Glomerular visceral epithelial cell (primary cell): ENCODE measurements around the gene CRACR2A.

Experiments
- DNase-seq: peaks from one replicate; pipeline ENCODE4 v3.0.0-alpha.2; 2016; ENCODE audit errors: extremely low spot score

Gene CRACR2A

GRCh38 chr12:3753544-3754284 lies 805 bp upstream of the CRACR2A start:
- DNase-seq: no peak

DNA sequence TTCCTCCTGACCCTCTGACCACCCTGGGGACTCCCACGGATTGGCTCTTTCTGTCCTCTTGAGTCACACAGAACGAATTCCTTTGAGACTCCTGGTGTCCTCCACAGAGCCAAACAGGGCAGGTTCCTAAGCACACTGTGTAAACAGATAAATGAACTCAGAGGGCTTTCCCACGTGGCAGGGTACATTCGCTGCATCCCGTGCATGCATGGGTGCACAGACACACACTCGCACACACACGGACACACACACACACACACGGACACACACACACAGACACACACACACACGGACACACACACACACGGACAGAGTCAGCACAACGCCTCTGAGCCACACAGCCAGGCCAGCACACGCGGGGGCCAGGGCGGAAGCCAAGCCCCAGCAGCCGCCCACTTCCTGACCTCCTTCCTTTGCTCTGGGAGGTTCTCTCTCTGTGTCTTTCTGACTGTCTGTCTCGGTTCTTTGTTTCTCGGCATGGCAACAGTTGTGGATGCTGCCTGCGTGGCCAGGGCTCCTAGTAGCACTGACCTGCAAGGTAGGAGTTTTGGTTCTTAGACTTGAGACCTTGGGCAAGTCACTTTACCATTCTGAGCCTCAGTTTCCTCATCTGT lies 706 bp downstream of the CRACR2A start:
- peak; percentile 45 for DNase-seq

GRCh38 chr12:3751151-3752095 lies 1.5 kb downstream of the CRACR2A start:
- DNase-seq: no peak

- no peak for DNase-seq
Observed at GRCh38 chr12:3750616-3751015, 2.3 kb downstream of the CRACR2A start.

DNA sequence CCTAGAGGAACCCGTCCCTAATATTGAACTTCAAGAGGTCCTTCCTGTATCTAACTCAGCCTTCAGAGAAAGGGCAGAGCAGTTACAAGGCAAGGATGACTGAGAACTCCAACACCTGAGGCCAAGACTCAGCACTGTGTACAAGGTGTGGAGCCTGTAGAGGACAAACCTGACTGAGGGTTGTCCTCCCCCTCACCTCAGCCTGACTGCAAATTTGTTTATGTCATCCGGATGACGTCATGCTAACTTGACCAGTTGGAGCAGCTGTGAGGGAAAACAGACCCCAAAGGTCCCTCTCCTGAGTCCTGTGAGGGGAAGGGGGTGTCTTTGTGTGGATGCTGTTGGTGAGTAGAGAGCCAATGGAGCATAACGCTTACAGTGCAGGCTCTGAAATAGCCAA lies 4.3 kb downstream of the CRACR2A start:
- no peak for DNase-seq

DNA sequence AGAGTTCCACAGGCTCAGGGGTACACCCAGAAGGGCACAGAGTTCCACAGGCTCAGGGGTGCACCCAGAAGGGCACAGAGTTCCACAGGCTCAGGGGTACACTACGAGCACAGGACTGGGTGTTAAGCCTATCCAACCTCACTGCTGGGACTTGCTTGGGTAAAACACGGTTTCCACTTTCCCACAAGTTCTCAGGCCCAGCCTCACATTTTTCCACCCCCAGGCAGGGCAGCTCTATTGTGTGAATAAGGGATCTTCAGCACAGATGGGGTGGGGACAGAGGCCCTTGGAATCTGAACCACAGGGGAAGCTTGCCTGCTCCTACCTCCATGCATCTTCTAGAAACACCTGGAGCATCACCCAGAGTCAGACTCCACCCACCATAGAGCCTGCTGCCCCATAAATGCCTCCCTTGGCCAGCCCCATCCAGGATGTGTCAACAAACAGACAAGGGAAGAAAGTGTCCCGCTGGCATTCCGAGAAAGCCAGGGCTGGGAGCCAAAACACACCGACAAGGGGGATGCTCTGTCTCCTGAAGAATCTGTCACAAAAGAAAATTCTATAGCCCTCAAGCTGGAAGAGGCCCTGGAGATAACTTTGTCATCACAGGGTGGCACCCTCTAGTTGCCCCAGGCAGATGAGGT lies 4.8 kb downstream of the CRACR2A start:
- no peak for DNase-seq

DNA sequence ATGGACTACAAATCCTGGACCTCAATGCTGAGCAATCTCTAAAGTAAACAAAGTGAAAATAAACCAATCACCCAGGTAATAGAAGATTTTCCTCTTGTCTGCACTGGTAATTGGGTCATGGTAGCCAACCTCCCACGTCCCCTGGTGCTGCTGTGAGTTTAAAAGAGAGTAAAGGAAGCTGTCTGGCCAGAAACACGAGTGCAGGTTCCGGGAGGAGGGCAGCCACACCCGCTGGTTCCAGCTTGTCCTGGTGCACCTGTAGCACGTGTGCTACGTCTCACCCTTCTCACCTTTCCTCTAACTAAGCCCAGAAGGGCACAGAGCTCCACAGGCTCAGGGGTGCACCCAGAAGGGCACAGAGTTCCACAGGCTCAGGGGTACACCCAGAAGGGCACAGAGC lies 5.4 kb downstream of the CRACR2A start:
- no peak for DNase-seq

DNA sequence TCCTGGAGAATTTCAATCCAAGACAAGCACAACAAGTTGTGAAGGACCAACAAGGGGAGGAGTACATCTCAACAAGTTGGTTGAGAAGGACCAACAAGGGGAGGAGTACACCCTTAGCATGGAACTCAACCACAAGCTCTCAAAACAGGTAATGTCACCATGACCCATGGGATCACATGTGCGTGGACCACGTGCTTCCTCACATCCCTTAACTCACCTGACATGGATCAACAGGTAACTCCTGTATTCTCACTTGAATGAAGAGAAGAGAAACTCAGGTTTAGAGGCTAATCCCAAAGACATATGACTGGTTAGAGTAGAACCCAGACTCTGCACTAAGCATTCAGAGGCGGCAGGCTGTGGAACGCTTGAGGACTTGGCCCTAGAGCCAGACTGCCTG lies 6.2 kb downstream of the CRACR2A start:
- DNase-seq: no peak

DNA sequence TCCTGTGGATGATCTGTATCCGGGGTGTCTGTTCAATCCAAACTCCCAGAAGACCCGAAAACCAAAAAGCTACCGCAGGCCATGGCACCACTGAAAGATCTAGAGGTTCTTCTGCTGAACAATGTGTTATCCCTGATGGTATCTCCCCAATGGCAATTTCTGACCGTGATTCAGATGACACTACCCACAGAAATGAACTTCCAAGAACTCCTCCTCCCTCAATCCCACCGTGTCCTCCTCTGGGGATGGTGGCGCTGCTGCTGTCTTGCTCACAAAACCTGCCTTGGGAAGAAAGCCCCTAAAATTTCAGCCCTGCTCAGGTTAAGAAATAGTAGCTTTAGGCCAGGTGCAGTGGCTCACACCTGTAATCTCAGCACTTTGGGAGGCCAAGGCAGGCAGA lies 7.8 kb downstream of the CRACR2A start:
- no peak for DNase-seq

GRCh38 chr12:3744229-3744901 lies 8.5 kb downstream of the CRACR2A start:
- DNase-seq: no peak

GRCh38 chr12:3743803-3744202 lies 9.1 kb downstream of the CRACR2A start:
- DNase-seq: no peak

- no peak for DNase-seq
Observed at GRCh38 chr12:3741882-3742672, 10.8 kb downstream of the CRACR2A start.

DNA sequence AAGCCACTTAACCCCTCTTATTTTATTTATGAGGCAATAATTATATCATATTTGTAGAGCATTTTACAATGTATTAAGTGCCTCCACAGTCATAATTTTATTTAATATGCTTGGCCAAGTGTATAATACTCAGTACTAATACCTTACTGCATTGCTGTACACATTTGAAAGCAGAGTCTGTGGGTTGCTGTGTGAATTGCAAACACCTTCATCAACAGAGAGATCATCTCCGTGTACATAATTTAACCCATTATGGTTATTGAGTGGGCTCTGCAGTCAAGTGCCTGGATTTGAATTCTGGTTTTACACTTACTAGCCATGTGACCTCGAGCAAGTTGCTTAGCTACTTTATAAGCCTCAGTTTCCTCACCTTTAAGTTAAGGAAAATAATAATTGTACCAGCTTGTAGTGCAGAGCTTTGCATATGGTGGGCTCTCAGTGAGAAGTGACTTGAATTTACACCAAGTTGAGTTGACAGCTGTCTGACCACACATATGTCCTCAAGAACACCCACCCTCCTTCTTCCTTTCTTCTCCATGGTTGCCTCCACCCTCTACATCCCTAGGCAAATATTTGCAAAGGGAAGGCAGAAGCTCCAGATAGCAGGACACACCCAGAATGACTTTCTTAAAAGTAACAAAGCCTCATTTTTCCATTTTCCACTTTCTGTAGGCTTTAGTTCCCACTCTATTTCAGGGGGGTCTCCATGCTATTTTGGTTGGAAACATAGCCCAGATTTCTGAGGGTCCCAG lies 12.3 kb downstream of the CRACR2A start:
- DNase-seq: no peak

- DNase-seq: no peak
Observed at GRCh38 chr12:3735432-3735831, 17.5 kb downstream of the CRACR2A start.

DNA sequence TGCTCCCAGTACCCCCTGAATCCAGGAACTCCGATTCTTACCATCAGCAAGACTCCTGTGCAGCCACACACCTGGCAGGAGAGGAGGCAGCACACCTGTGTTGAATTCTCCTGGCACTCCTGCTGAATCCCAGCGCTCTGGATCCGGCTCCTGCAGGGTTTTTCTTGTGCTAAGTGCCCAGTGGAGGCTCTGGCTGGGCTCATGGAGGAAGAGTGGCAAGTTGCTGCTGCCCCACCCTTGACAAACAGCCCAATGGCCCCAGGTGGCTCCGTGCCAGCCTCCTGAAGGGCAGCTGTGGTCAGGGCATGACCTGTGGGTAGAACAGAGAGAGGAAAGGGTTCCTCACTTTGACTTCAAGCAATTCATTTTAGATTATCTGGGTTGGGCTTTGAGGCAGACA lies 20.0 kb downstream of the CRACR2A start:
- no peak for DNase-seq

GRCh38 chr12:3730111-3730510 lies 22.8 kb downstream of the CRACR2A start:
- no peak for DNase-seq

GRCh38 chr12:3728686-3729085 lies 24.2 kb downstream of the CRACR2A start:
- DNase-seq: no peak

DNA sequence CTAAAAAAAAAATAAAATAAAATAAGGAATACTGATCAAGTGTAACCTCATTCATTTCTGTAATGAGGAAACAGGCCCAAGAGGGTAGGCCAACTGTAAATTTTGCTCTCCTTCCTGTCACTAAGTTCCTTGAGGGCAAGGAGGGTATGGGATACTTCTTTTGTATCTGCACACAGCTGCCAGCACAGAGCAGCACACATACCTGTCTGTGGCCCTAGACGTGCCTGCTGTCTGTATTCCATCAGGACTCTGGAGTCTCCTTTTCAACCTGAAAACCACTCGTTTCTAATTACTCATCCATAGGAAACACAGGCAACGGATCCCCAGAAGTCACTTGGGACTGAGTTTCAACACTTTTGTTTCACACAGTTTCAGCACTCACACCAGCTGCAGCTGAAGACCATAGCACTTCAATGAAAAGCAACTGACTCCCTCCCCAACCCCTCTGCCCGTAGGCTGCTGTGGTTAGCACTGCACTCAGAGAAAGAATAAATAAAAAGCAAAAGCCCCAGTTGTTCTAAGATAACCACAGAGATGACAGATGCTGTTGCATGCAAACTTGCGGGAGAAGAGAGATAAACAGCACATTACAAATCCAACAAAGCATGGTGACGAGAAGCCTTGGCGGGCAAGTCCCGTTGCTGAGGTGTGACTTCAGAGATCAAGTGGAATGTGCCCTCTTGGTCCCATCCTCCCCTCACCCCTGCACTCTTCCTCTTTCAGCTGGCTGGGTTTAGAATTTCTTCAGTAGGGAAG lies 24.9 kb downstream of the CRACR2A start:
- DNase-seq: no peak

GRCh38 chr12:3727354-3727753 lies 25.6 kb downstream of the CRACR2A start:
- DNase-seq: no peak
